Esophagus (tissue), 2 donors: Measurements from ENCODE around the gene IFITM2. TPM values are rescaled to one million over a fixed set of nuclear protein-coding genes. Genes with fewer than 3 reads are reported as not detected.
A peak's percentile ranks its signal among the peaks of the same experiment; 100 is the strongest.
"Not testable (repeated sequence)": the region's sequence is repeated elsewhere in the genome, so short reads cannot be mapped to it uniquely, and the experiment has no call there.

Source experiments
- H3K27ac ChIP-seq, 2 donors: one replicate each; pipeline ENCODE4 v1.5.1; 2013; ENCODE audit warnings: low read depth in 2 of 2, mild to moderate bottlenecking in 2 of 2, inconsistent platforms in 1 of 2, low read length in 1 of 2, moderate library complexity in 1 of 2
- H3K27me3 ChIP-seq, 2 donors: one replicate each; pipeline ENCODE4 v1.6.1; 2013; ENCODE audit warnings: low read length in 2 of 2, control low read depth in 1 of 2, mild to moderate bottlenecking in 1 of 2; ENCODE audit not compliant: insufficient read depth in 2 of 2, control insufficient read depth in 1 of 2
- H3K36me3 ChIP-seq, 2 donors: one replicate each; pipeline ENCODE4 v1.6.1; 2013; ENCODE audit warnings: low read length in 1 of 2; ENCODE audit not compliant: control insufficient read depth in 2 of 2, insufficient read depth in 2 of 2
- H3K4me1 ChIP-seq, 2 donors: one replicate each; pipeline ENCODE4 v1.6.1; 2013; ENCODE audit warnings: low read length in 1 of 2; ENCODE audit not compliant: control insufficient read depth in 2 of 2, insufficient read depth in 2 of 2
- H3K4me3 ChIP-seq, 2 donors: one replicate each; pipeline ENCODE4 v1.5.1; 2013; ENCODE audit warnings: low read length in 2 of 2, mild to moderate bottlenecking in 2 of 2, low read depth in 1 of 2, moderate library complexity in 1 of 2
- H3K9me3 ChIP-seq, 2 donors: one replicate each; pipeline ENCODE4 v1.6.1; 2013; ENCODE audit warnings: mild to moderate bottlenecking in 2 of 2, low read depth in 1 of 2, low read length in 1 of 2, moderate library complexity in 1 of 2; ENCODE audit not compliant: control insufficient read depth in 2 of 2, insufficient read depth in 1 of 2
- WGBS, 2 donors: extraction: QIAGEN DNeasy Blood & Tissue Kit; methylation state at CpG; one replicate each; pipeline ENCODE4 v1.1.7; 2013; 5-methylcytosine and 5-hydroxymethylcytosine counted together
- polyA plus RNA-seq, 2 donors: library from polyadenylated mRNA; stranded (reverse); fragments of 200-250 nt; gene quantifications; one replicate each; pipeline ENCODE4 v1.2.3, GENCODE V29; 2013
- donor health status: healthy with polysubstance abuse.
- donor health status: Bipolar disorder and iron deficiency.

IFITM2 gene
- polyA plus RNA-seq, 2 donors: 72.3 to 165 TPM

- H3K4me1 ChIP-seq, H3K36me3 ChIP-seq, H3K27me3 ChIP-seq, H3K9me3 ChIP-seq: not testable (repeated sequence)
- H3K4me3 ChIP-seq: peak overlapping the region in 1 of 2 donors; percentile 32
- H3K27ac ChIP-seq: peak overlapping the region; percentile 26 to 64
- WGBS, 2 donors: 4 to 11% methylated on average over 5 of the region's 18 CpGs
These were observed 2.5 kb downstream of the IFITM2 start for GRCh38 chr11:309979-310572.

GRCh38 chr11:311013-311748, 3.6 kb downstream of the IFITM2 start:
- WGBS, 2 donors: 0 to 3% methylated on average over 7 to 10 of the region's 71 CpGs
- not testable (repeated sequence) for H3K27ac ChIP-seq, H3K9me3 ChIP-seq, H3K36me3 ChIP-seq, H3K4me3 ChIP-seq, H3K27me3 ChIP-seq
- H3K4me1 ChIP-seq: peaks cover 0 to 11% of the 10 kb centered on the region in 2 donors

- peaks cover 0 to 12% of the 10 kb centered on the region in 2 donors for H3K4me1 ChIP-seq
- H3K27ac ChIP-seq: peak overlapping the region; percentile 62 to 72
- no peaks in the 10 kb centered on the region for H3K27me3 ChIP-seq
- 48 to 52% methylated on average over 14 of the region's 14 CpGs for WGBS, 2 donors
- H3K9me3 ChIP-seq: no peaks in the 10 kb centered on the region
- no peak overlapping the region for H3K4me3 ChIP-seq
- no peaks in the 10 kb centered on the region for H3K36me3 ChIP-seq
These were observed 4.6 kb downstream of the IFITM2 start for GRCh38 chr11:312092-312816.

GRCh38 chr11:313304-313786, 5.7 kb downstream of the IFITM2 start:
- peaks cover 0 to 10% of the 10 kb centered on the region in 2 donors for H3K4me1 ChIP-seq
- no peaks in the 10 kb centered on the region for H3K36me3 ChIP-seq
- 35 to 46% methylated on average over 7 to 8 of the region's 8 CpGs for WGBS, 2 donors
- no peaks in the 10 kb centered on the region for H3K27me3 ChIP-seq
- H3K9me3 ChIP-seq: no peaks in the 10 kb centered on the region
- H3K4me3 ChIP-seq: peak overlapping the region; percentile 3 to 47
- peak overlapping the region; percentile 71 to 89 for H3K27ac ChIP-seq

GRCh38 chr11:313787-314553, 6.4 kb downstream of the IFITM2 start, which contains the start of gene IFITM1:
Gene IFITM1 (plus strand): TSS chr11:314040. CDS start chr11:314171, 131 bp downstream.
- H3K27ac ChIP-seq: peak within 1 kb of the TSS; percentile 78 to 89
- WGBS, 2 donors: 10 to 19% methylated on average over 18 of the region's 18 CpGs
- H3K4me1 ChIP-seq: peaks cover 0 to 7% of the 10 kb centered on the region in 2 donors
- H3K36me3 ChIP-seq: no peaks in the 10 kb centered on the region
- no peaks in the 10 kb centered on the region for H3K9me3 ChIP-seq
- no peaks in the 10 kb centered on the region for H3K27me3 ChIP-seq
- peak within 1 kb of the TSS; percentile 47 to 49 for H3K4me3 ChIP-seq

GRCh38 chr11:314554-314875, 6.9 kb downstream of the IFITM2 start:
- Histone ChIP-seq H3K4me3 (peak overlapping the region; percentile 45 to 47), H3K27ac (peak overlapping the region; percentile 71 to 73)
- not testable (repeated sequence) for H3K4me1 ChIP-seq, H3K9me3 ChIP-seq, H3K27me3 ChIP-seq, H3K36me3 ChIP-seq
- WGBS, 2 donors: 27% methylated on average over 5 to 6 of the region's 6 CpGs

- no peaks in the 10 kb centered on the region for H3K9me3 ChIP-seq
- 34 to 38% methylated on average over 9 of the region's 9 CpGs for WGBS, 2 donors
- peak overlapping the region; percentile 47 to 49 for H3K4me3 ChIP-seq
- H3K27me3 ChIP-seq: no peaks in the 10 kb centered on the region
- peak overlapping the region; percentile 52 to 78 for H3K27ac ChIP-seq
- H3K36me3 ChIP-seq: no peaks in the 10 kb centered on the region
- H3K4me1 ChIP-seq: peaks cover 0 to 6% of the 10 kb centered on the region in 2 donors
These were observed 7.5 kb downstream of the IFITM2 start for GRCh38 chr11:315051-315481.

GRCh38 chr11:315516-315994, 7.9 kb downstream of the IFITM2 start:
- H3K27ac ChIP-seq: peak overlapping the region; percentile 52 to 78
- H3K27me3 ChIP-seq: no peaks in the 10 kb centered on the region
- H3K36me3 ChIP-seq: no peaks in the 10 kb centered on the region
- no peaks in the 10 kb centered on the region for H3K9me3 ChIP-seq
- peak overlapping the region; percentile 47 to 49 for H3K4me3 ChIP-seq
- peaks cover 0 to 6% of the 10 kb centered on the region in 2 donors for H3K4me1 ChIP-seq
- 23 to 29% methylated on average over 29 to 32 of the region's 32 CpGs for WGBS, 2 donors
